Measurements from ENCODE around the gene EEF1AKMT3. TPM values are rescaled to one million over a fixed set of nuclear protein-coding genes. Genes with fewer than 3 reads are reported as not detected.

EEF1AKMT3 gene
- total and polyA plus RNA-seq, 2 experiments from 2014 or later = 1.3 to 5.3 TPM

DNA sequence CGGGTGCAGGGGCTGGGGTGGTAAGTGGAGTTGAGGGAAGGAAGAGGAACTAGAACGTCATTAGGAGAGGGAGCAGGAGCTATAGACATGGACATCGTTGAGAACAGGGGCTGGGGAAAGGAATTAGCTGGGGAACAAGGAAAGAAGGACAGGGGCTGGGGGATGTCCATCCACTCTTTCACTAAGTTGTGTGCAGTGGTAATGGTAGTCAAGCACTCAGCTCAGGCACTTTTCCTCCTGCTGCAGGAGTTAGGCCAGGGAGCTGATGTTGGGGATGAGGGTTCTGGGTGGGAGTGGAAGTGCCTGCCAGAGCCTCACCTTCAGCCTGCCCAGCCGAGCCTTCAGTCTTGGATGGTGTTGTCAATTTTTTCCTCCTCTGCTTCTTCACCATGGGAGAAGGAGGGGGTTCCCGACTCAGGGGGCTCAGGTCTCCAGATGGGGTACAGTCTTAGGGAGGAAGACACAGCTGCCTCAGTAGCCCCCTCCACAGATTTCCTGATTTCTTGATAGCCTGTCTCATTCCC lies 43.0 kb upstream of the EEF1AKMT3 start:
- Histone ChIP-seq H3K79me2 (replicated peaks; ENCODE audit: insufficient read depth) (no peaks in the 10 kb centered on the region), H3K4me1 (ENCODE audit: insufficient read depth) (no peaks in the 10 kb centered on the region), H3K4me3 (no peak overlapping the region), H3K27me3 (ENCODE audit: insufficient read depth) (peaks cover 98% of the 10 kb centered on the region), H3K27ac (ENCODE audit: low read depth) (no peak overlapping the region), H4K20me1 (replicated peaks; ENCODE audit: insufficient read depth) (no peaks in the 10 kb centered on the region; the same call in 1 of the 2 replicates), H3F3A (replicated peaks; ENCODE audit: low read depth) (no peaks in the 10 kb centered on the region), H3K4me2 (no peak overlapping the region), H3K9me2 (ENCODE audit: insufficient read depth) (no peaks in the 10 kb centered on the region), H3K36me3 (ENCODE audit: insufficient read depth) (no peaks in the 10 kb centered on the region), H2AFZ (no peak overlapping the region)
- DNase-seq (ENCODE audit: low spot score) = no peak
- Mint-ChIP-seq H3K27ac (no peak overlapping the region), H3K27me3 (ENCODE audit: insufficient read depth, low read depth, poor library complexity) (peaks cover 96% of the 10 kb centered on the region), H3K4me1 (peaks cover 12% of the 10 kb centered on the region), H3K36me3 (ENCODE audit: low read depth) (no peaks in the 10 kb centered on the region; the same call in 2 of the 3 replicates), H3K4me3 (no peak overlapping the region), H3K9me3 (no peaks in the 10 kb centered on the region; the same call in 2 of the 3 replicates)
- TF ChIP-seq, protein P1, sequence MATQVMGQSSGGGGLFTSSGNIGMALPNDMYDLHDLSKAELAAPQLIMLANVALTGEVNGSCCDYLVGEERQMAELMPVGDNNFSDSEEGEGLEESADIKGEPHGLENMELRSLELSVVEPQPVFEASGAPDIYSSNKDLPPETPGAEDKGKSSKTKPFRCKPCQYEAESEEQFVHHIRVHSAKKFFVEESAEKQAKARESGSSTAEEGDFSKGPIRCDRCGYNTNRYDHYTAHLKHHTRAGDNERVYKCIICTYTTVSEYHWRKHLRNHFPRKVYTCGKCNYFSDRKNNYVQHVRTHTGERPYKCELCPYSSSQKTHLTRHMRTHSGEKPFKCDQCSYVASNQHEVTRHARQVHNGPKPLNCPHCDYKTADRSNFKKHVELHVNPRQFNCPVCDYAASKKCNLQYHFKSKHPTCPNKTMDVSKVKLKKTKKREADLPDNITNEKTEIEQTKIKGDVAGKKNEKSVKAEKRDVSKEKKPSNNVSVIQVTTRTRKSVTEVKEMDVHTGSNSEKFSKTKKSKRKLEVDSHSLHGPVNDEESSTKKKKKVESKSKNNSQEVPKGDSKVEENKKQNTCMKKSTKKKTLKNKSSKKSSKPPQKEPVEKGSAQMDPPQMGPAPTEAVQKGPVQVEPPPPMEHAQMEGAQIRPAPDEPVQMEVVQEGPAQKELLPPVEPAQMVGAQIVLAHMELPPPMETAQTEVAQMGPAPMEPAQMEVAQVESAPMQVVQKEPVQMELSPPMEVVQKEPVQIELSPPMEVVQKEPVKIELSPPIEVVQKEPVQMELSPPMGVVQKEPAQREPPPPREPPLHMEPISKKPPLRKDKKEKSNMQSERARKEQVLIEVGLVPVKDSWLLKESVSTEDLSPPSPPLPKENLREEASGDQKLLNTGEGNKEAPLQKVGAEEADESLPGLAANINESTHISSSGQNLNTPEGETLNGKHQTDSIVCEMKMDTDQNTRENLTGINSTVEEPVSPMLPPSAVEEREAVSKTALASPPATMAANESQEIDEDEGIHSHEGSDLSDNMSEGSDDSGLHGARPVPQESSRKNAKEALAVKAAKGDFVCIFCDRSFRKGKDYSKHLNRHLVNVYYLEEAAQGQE (IDR thresholded peaks at IDR 0.05; ENCODE audit: unreplicated experiment) = no peak
- TF ChIP-seq NANOG (IDR thresholded peaks at IDR 0.05; ENCODE audit: borderline replicate concordance) = no peak
- no peak for TF ChIP-seq EZH2 (IDR thresholded peaks at IDR 0.05; ENCODE audit: low read depth, unreplicated experiment)
- TF ChIP-seq, protein P2, sequence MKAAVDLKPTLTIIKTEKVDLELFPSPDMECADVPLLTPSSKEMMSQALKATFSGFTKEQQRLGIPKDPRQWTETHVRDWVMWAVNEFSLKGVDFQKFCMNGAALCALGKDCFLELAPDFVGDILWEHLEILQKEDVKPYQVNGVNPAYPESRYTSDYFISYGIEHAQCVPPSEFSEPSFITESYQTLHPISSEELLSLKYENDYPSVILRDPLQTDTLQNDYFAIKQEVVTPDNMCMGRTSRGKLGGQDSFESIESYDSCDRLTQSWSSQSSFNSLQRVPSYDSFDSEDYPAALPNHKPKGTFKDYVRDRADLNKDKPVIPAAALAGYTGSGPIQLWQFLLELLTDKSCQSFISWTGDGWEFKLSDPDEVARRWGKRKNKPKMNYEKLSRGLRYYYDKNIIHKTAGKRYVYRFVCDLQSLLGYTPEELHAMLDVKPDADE (IDR thresholded peaks at IDR 0.05) = no peak
- no peak for TF ChIP-seq POLR2AphosphoS5 (IDR thresholded peaks at IDR 0.05; ENCODE audit: low read depth)
- TF ChIP-seq CREB1 (CRISPR knock-in tag; IDR thresholded peaks at IDR 0.05; ENCODE audit: low read depth) = no peak
- no peak for TF ChIP-seq EZH2phosphoT487 (IDR thresholded peaks at IDR 0.05; ENCODE audit: unreplicated experiment)
- no peak for TF ChIP-seq ZNF114 (CRISPR knock-in tag; IDR thresholded peaks at IDR 0.05)
- no peak for TF ChIP-seq CTCF (conservative IDR thresholded peaks at IDR 0.05; ENCODE audit: low read depth in 2 of 2)
- no peak for TF ChIP-seq STAT1 (IDR thresholded peaks at IDR 0.05; ENCODE audit: unreplicated experiment)
- no peak for TF ChIP-seq ZNF462 (CRISPR knock-in tag; IDR thresholded peaks at IDR 0.05)
- TF ChIP-seq JUNB (IDR thresholded peaks at IDR 0.05; ENCODE audit: unreplicated experiment) = no peak
- TF ChIP-seq ZNF331 (CRISPR knock-in tag; IDR thresholded peaks at IDR 0.05; ENCODE audit: low read depth) = no peak
- no peak for ATAC-seq
